BJ (cell line): ENCODE results near the gene ANKK1. TPM values are rescaled to one million over a fixed set of nuclear protein-coding genes. Genes with fewer than 3 reads are reported as not detected.

Source experiments
- CTCF ChIA-PET: fragments of 350-600 bp; formaldehyde crosslinking; extraction: SDS; loops from one replicate; lab custom pipeline; 2021; ENCODE audit warnings: antibody characterized with exemption, inconsistent platforms; lab: Yijun Ruan, JAX
- POLR2A ChIA-PET: fragments of 300-600 bp; sonication (Branson Sonifier 250); formaldehyde crosslinking; extraction: SDS; loops from one replicate; lab custom pipeline; 2021; ENCODE audit warnings: antibody characterized with exemption; lab: Charles Lee
- DNase-seq: peaks from one replicate; pipeline ENCODE4 v3.0.0-alpha.2; 2011; ENCODE audit warnings: low read depth
- H3K27me3 ChIP-seq: 2 replicates; pipeline ENCODE4 v1.6.0; 2011; ENCODE audit warnings: low read length; ENCODE audit not compliant: control insufficient read depth, insufficient read depth
- H3K36me3 ChIP-seq: 2 replicates; pipeline ENCODE4 v1.5.1; 2011; ENCODE audit warnings: low read length; ENCODE audit not compliant: control insufficient read depth, insufficient read depth
- H3K4me3 ChIP-seq: 2 replicates; pipeline ENCODE4 v1.5.1; 2011; ENCODE audit warnings: low read depth, mild to moderate bottlenecking, control low read depth, low read length
- CTCF ChIP-seq: IDR thresholded peaks from 2 replicates; pipeline ENCODE4 v1.5.1; 2011; ENCODE audit warnings: low read depth, mild to moderate bottlenecking, control low read depth, inconsistent platforms, low read length, moderate library complexity; ENCODE audit not compliant: insufficient read depth
- polyA plus RNA-seq: library from polyadenylated mRNA; depleted of rRNA; stranded (reverse); fragments of >200 nt; gene quantifications from 2 replicates; pipeline ENCODE4 v1.2.3, GENCODE V29; 2011

Gene ANKK1
- polyA plus RNA-seq, 1 experiment: not detected

GRCh38 chr11:113397821-113398220 lies 10.2 kb downstream of the ANKK1 start:
- ChIA-PET CTCF (no interaction called here), POLR2A (no interaction called here)
- H3K27me3 ChIP-seq: peaks cover 2% of the 10 kb centered on the region; the same call in 1 of the 2 replicates
- TF ChIP-seq CTCF: no peak
- no peak for DNase-seq
- no peak overlapping the region for H3K4me3 ChIP-seq
- no peaks in the 10 kb centered on the region for H3K36me3 ChIP-seq

- CTCF ChIA-PET: no interaction called here
- DNase-seq: no peak
- H3K27me3 ChIP-seq: no peaks in the 10 kb centered on the region; the same call in 1 of the 2 replicates
- POLR2A ChIA-PET: no interaction called here
- no peaks in the 10 kb centered on the region for H3K36me3 ChIP-seq
- no peak for TF ChIP-seq CTCF
- H3K4me3 ChIP-seq: no peak overlapping the region
Observed at GRCh38 chr11:113398669-113399430, 11.3 kb downstream of the ANKK1 start.

GRCh38 chr11:113400631-113401230 lies 13.2 kb downstream of the ANKK1 start:
- Histone ChIP-seq H3K27me3 (no peaks in the 10 kb centered on the region; the same call in 1 of the 2 replicates), H3K4me3 (no peak overlapping the region), H3K36me3 (no peaks in the 10 kb centered on the region)
- ChIA-PET CTCF (interaction anchor here (0.6 kb wide), 1 partner anchor 1200 kb away, joined by 3 read pairs; no protein-coding TSS in a partner anchor), POLR2A (no interaction called here)
- no peak for TF ChIP-seq CTCF
- no peak for DNase-seq

GRCh38 chr11:113401718-113402117 lies 14.1 kb downstream of the ANKK1 start:
- no peak for TF ChIP-seq CTCF
- CTCF ChIA-PET: no interaction called here
- H3K36me3 ChIP-seq: no peaks in the 10 kb centered on the region
- H3K27me3 ChIP-seq: no peaks in the 10 kb centered on the region; the same call in 1 of the 2 replicates
- no peak for DNase-seq
- POLR2A ChIA-PET: no interaction called here
- no peak overlapping the region for H3K4me3 ChIP-seq

GRCh38 chr11:113404859-113405430 lies 17.4 kb downstream of the ANKK1 start:
- ChIA-PET CTCF (interaction anchor here (0.7 kb wide), 1 partner anchor 856 kb away, joined by 3 read pairs; no protein-coding TSS in a partner anchor), POLR2A (no interaction called here)
- H3K27me3 ChIP-seq: peaks cover 2% of the 10 kb centered on the region; the same call in 1 of the 2 replicates
- H3K36me3 ChIP-seq: no peaks in the 10 kb centered on the region
- no peak for DNase-seq
- no peak overlapping the region for H3K4me3 ChIP-seq
- TF ChIP-seq CTCF: no peak
